PC-3 (cell line): Measurements from ENCODE around the gene TBC1D2.
"Not testable (repeated sequence)": the region's sequence is repeated elsewhere in the genome, so short reads cannot be mapped to it uniquely, and the experiment has no call there.

Experiments
- EZH2 ChIP-seq: fragments of 300-600 bp; sonication (generic); IDR thresholded peaks from one replicate; pipeline ENCODE4 v1.6.1; 2017; ENCODE audit warnings: antibody characterized with exemption, mild to moderate bottlenecking, low read length; ENCODE audit not compliant: unreplicated experiment
- TF ChIP-seq, protein P1 (sequence below): fragments of 300-600 bp; sonication (generic); conservative IDR thresholded peaks from 2 replicates; pipeline ENCODE4 v1.5.1; 2017; ENCODE audit warnings: antibody characterized with exemption, low read depth, mild to moderate bottlenecking, low read length

DNA sequence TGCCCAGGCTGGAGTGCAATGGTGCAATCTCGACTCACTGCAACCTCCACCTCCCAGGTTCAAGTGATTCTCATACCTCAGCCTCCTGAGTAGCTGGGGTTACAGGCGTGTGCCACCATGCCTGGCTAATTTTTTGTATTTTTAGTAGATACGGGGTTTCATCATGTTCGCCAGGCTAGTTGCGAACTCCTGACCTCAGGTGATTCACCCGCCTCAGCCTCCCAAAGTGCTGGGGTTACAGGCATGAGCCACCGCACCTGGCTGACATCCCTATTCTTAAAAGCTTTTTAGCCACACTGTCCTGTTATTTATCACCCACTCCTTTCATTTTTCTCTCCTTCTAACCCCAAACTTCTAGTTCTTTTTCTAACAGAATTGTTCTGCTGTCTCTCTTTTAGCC, 27.7 kb upstream of the TBC1D2 start:
- TF ChIP-seq, protein P1, sequence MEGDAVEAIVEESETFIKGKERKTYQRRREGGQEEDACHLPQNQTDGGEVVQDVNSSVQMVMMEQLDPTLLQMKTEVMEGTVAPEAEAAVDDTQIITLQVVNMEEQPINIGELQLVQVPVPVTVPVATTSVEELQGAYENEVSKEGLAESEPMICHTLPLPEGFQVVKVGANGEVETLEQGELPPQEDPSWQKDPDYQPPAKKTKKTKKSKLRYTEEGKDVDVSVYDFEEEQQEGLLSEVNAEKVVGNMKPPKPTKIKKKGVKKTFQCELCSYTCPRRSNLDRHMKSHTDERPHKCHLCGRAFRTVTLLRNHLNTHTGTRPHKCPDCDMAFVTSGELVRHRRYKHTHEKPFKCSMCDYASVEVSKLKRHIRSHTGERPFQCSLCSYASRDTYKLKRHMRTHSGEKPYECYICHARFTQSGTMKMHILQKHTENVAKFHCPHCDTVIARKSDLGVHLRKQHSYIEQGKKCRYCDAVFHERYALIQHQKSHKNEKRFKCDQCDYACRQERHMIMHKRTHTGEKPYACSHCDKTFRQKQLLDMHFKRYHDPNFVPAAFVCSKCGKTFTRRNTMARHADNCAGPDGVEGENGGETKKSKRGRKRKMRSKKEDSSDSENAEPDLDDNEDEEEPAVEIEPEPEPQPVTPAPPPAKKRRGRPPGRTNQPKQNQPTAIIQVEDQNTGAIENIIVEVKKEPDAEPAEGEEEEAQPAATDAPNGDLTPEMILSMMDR, result not testable (repeated sequence)
- not testable (repeated sequence) for TF ChIP-seq EZH2
